GM12878 (cell line): ENCODE data around the gene MARCHF10. TPM values are rescaled to one million over a fixed set of nuclear protein-coding genes. Genes with fewer than 3 reads are reported as not detected.

Experiments used
- ATAC-seq: fragments of 200-7000 bp; cut with Tn5 transposase; 3 replicates; pipeline ENCODE4 v1.9.1; 2020; ENCODE audit warnings: mild to moderate bottlenecking, moderate library complexity
- BruUV-seq: library from RNA; stranded (reverse); fragments of 400-500 nt; replicated peaks from 2 replicates; lab custom pipeline; 2021; lab: Mats Ljungman, UMichigan
- CTCF ChIA-PET: fragments of 300-600 bp; sonication (Branson Sonifier 250); formaldehyde crosslinking; extraction: SDS; loops from one replicate; lab custom pipeline; 2021; ENCODE audit warnings: inconsistent platforms; lab: Yijun Ruan, JAX
- POLR2A ChIA-PET: fragments of 350-600 bp; formaldehyde crosslinking; extraction: SDS; loops from one replicate; lab custom pipeline; 2021; ENCODE audit warnings: inconsistent platforms; lab: Charles Lee
- RAD21 ChIA-PET: fragments of 300-600 bp; sonication (Branson Sonifier 250); formaldehyde crosslinking; loops from one replicate; lab custom pipeline; 2023; ENCODE audit warnings: antibody characterized with exemption; ENCODE audit not compliant: unreplicated experiment; lab: Charles Lee
- SMC1A ChIA-PET: fragments of 300-600 bp; sonication (Branson Sonifier 250); formaldehyde crosslinking; loops from one replicate; lab custom pipeline; 2023; ENCODE audit not compliant: unreplicated experiment, uncharacterized antibody; lab: Charles Lee
- DNase-seq: peaks from one replicate; pipeline ENCODE4 v3.0.0-alpha.2; 2011; ENCODE audit warnings: low read depth, low spot score
- FAIRE-seq: peaks from 3 replicates; lab custom pipeline; 2011; peaks lifted over from hg19 to GRCh38; lab: Jason Lieb, UNC
- H2AFZ ChIP-seq: 2 replicates; pipeline ENCODE4 v1.6.0; 2011; ENCODE audit warnings: low read depth, low read length, control low read depth; ENCODE audit not compliant: control insufficient read depth
- H3K27ac ChIP-seq: 2 replicates; pipeline ENCODE4 v1.5.1; 2011; ENCODE audit warnings: control low read depth; ENCODE audit not compliant: control insufficient read depth, insufficient read depth
- H3K27me3 ChIP-seq, 2 experiments: replicated peaks in 1 of 2; 2 replicates each; pipeline versions ENCODE4 v1.6.0 to v1.6.1; 2011; ENCODE audit warnings: low read length in 1 of 2; ENCODE audit not compliant: control insufficient read depth in 2 of 2, insufficient read depth in 2 of 2
- H3K36me3 ChIP-seq, 2 experiments: 2 replicates each; pipeline ENCODE4 v1.5.1; 2011; ENCODE audit warnings: low read length in 1 of 2; ENCODE audit not compliant: control insufficient read depth in 2 of 2, insufficient read depth in 2 of 2
- H3K4me1 ChIP-seq: 2 replicates; pipeline ENCODE4 v1.6.1; 2011; ENCODE audit warnings: mild to moderate bottlenecking, low read length, moderate library complexity, mixed read lengths; ENCODE audit not compliant: control insufficient read depth, insufficient read depth
- H3K4me2 ChIP-seq: 2 replicates; pipeline ENCODE4 v1.6.0; 2011; ENCODE audit warnings: control low read depth; ENCODE audit not compliant: control insufficient read depth, insufficient read depth
- H3K4me3 ChIP-seq: fragments of 200-600 bp; sonication (generic); 2 replicates; pipeline ENCODE4 v1.5.1; 2016
- H3K79me2 ChIP-seq: 2 replicates; pipeline ENCODE4 v1.6.0; 2011; ENCODE audit warnings: low read length; ENCODE audit not compliant: control insufficient read depth, insufficient read depth
- H3K9ac ChIP-seq: 2 replicates; pipeline ENCODE4 v1.8.0; 2011; ENCODE audit warnings: low read length, control low read depth, mixed read lengths; ENCODE audit not compliant: control insufficient read depth, insufficient read depth
- H3K9me3 ChIP-seq: replicated peaks from 3 replicates; pipeline ENCODE4 v1.5.1; 2011; ENCODE audit warnings: mild to moderate bottlenecking, low read length; ENCODE audit not compliant: control insufficient read depth, insufficient read depth
- H4K20me1 ChIP-seq: 2 replicates; pipeline ENCODE4 v1.6.0; 2011; ENCODE audit not compliant: control insufficient read depth, insufficient read depth
- EED ChIP-seq: sonication (generic); IDR thresholded peaks from 2 replicates; pipeline ENCODE4 v1.6.1; 2016; ENCODE audit warnings: antibody characterized with exemption, low read depth
- FOS ChIP-seq: IDR thresholded peaks from 3 replicates; pipeline ENCODE4 v1.6.1; 2011; ENCODE audit warnings: borderline replicate concordance; ENCODE audit not compliant: insufficient read length; ENCODE audit errors: extremely low read depth
- NKRF ChIP-seq: fragments of 450-650 bp; conservative IDR thresholded peaks from 2 replicates; pipeline ENCODE4 v1.6.1; 2017; ENCODE audit warnings: mild to moderate bottlenecking, moderate library complexity
- WGBS: methylation state at CpG from one replicate; pipeline ENCODE4 v1.1.6; 2016; ENCODE audit warnings: low lambda C conversion rate; ENCODE audit not compliant: insufficient replicate concordance, insufficient coverage; ENCODE audit errors: missing lambda C conversion rate; 5-methylcytosine and 5-hydroxymethylcytosine counted together
- in situ Hi-C: fragments of 300-500 bp; cut with MboI; formaldehyde crosslinking; loops from 9 replicates; pipeline ENCODE4 v1.14.3; 2018; ENCODE audit warnings: mixed read lengths
- intact Hi-C: fragments of 100-400 bp; cut with micrococcal nuclease; formaldehyde crosslinking; loops from one replicate; pipeline ENCODE4 v1.14.2; 2022; ENCODE audit not compliant: unreplicated experiment
- polyA plus RNA-seq, 11 experiments: library from polyadenylated mRNA; depleted of rRNA in 4 of 11; unstranded in 6 of 11; stranded (reverse) in 5 of 11; fragments of >200 nt; fragmentation: Nextera tagmentation in 4 of 11; fragmentation: Illumina TruSeq in 1 of 11; extraction: Ambion mirVana in 4 of 11; extraction: Trizol in 1 of 11; gene quantifications; 1 replicate in 1 of 11; 2 replicates in 10 of 11; pipeline versions ENCODE4 v1.2.1 to v1.2.3, GENCODE V29; 2011 to 2016; ENCODE audit warnings: inconsistent platforms in 2 of 11, missing spikeins in 2 of 11, low read depth in 1 of 11
- total RNA-seq, 4 experiments: library from RNA; depleted of rRNA in 3 of 4; stranded (reverse); fragments of >200 nt in 3 of 4; fragmentation: Illumina TruSeq in 1 of 4; extraction: Trizol in 1 of 4; gene quantifications; 2 replicates each; pipeline versions ENCODE4 v1.2.1 to v1.2.3, GENCODE V29; 2013 to 2021
- TF ChIP-seq, protein P1 (sequence below): fragments of 450-650 bp; IDR thresholded peaks from 2 replicates; pipeline ENCODE4 v1.6.1; 2017; ENCODE audit warnings: mild to moderate bottlenecking, moderate library complexity

The MARCHF10 gene
- total and polyA plus RNA-seq, 10 of the 15 experiments (the other 5 are each of a cell fraction or from before 2014, with no cell fraction given): 0.11 to 0.24 TPM; not detected in 8

- TF ChIP-seq, protein P1, sequence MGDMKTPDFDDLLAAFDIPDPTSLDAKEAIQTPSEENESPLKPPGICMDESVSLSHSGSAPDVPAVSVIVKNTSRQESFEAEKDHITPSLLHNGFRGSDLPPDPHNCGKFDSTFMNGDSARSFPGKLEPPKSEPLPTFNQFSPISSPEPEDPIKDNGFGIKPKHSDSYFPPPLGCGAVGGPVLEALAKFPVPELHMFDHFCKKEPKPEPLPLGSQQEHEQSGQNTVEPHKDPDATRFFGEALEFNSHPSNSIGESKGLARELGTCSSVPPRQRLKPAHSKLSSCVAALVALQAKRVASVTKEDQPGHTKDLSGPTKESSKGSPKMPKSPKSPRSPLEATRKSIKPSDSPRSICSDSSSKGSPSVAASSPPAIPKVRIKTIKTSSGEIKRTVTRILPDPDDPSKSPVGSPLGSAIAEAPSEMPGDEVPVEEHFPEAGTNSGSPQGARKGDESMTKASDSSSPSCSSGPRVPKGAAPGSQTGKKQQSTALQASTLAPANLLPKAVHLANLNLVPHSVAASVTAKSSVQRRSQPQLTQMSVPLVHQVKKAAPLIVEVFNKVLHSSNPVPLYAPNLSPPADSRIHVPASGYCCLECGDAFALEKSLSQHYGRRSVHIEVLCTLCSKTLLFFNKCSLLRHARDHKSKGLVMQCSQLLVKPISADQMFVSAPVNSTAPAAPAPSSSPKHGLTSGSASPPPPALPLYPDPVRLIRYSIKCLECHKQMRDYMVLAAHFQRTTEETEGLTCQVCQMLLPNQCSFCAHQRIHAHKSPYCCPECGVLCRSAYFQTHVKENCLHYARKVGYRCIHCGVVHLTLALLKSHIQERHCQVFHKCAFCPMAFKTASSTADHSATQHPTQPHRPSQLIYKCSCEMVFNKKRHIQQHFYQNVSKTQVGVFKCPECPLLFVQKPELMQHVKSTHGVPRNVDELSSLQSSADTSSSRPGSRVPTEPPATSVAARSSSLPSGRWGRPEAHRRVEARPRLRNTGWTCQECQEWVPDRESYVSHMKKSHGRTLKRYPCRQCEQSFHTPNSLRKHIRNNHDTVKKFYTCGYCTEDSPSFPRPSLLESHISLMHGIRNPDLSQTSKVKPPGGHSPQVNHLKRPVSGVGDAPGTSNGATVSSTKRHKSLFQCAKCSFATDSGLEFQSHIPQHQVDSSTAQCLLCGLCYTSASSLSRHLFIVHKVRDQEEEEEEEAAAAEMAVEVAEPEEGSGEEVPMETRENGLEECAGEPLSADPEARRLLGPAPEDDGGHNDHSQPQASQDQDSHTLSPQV: no peak
Measured at GRCh38 chr17:62750631-62751051, 57.5 kb downstream of the MARCHF10 start (continued).

DNA sequence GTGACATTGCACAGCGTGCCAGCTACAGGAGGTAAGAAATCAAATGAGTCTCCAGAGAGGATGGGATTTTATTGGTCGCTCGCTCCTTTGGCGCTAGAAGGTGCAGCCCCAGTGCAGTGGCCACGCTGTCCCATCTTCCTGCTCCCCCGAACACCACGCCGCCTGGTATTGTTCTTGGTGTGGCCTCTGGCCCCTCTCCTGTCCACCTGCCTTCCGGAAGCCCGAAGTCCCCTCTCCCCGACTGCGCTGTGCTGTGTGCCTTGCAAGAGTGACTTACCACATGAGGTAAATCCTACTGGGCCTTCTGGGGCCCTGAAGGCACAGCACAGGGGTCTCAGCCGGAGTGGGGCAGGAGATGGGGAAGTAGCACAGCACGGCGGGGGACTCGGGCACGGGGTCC, 58.2 kb downstream of the MARCHF10 start:
- no peaks in the 10 kb centered on the region for H3K4me1 ChIP-seq
- H2AFZ ChIP-seq: no peak overlapping the region
- no peak overlapping the region for H3K4me3 ChIP-seq
- POLR2A ChIA-PET: no interaction called here
- H3K9me3 ChIP-seq: no peaks in the 10 kb centered on the region
- H4K20me1 ChIP-seq: no peaks in the 10 kb centered on the region
- TF ChIP-seq EED: no peak
- no peak for TF ChIP-seq NKRF
- TF ChIP-seq FOS: no peak
- no peak overlapping the region for H3K27ac ChIP-seq
- H3K9ac ChIP-seq: no peak overlapping the region
- no peak overlapping the region for H3K4me2 ChIP-seq
- CTCF ChIA-PET: no interaction called here
- no peaks in the 10 kb centered on the region for H3K36me3 ChIP-seq
- H3K27me3 ChIP-seq: no peaks in the 10 kb centered on the region; a peak in 2 of 4 replicates
- H3K79me2 ChIP-seq: no peaks in the 10 kb centered on the region
- ATAC-seq (no peak), DNase-seq (no peak), FAIRE-seq (no peak)
- WGBS: 66% methylated on average over 12 of the region's 17 CpGs
- intact Hi-C loops (no loop called here), in situ Hi-C loops (no loop called here)
- SMC1A ChIA-PET: no interaction called here
- RAD21 ChIA-PET: no interaction called here
- BruUV-seq: no TSS peak
